HepG2 (cell line): ENCODE results near the gene GRIK4. TPM values are rescaled to one million over a fixed set of nuclear protein-coding genes. Genes with fewer than 3 reads are reported as not detected.
"Not testable (repeated sequence)": the region's sequence is repeated elsewhere in the genome, so short reads cannot be mapped to it uniquely, and the experiment has no call there.

Experiments used
- ATAC-seq: fragments of 200-7000 bp; cut with Tn5 transposase; 3 replicates; pipeline ENCODE4 v1.9.1; 2020; ENCODE audit warnings: mild to moderate bottlenecking, moderate library complexity
- BruUV-seq: library from RNA; stranded (reverse); fragments of 400-500 nt; replicated peaks from 2 replicates; lab custom pipeline; 2021; lab: Mats Ljungman, UMichigan
- CTCF ChIA-PET: fragments of 300-600 bp; formaldehyde crosslinking; extraction: SDS; loops from one replicate; lab custom pipeline; 2021; ENCODE audit warnings: low total read pairs, inconsistent platforms, low intra/inter-chr PET ratio; lab: Yijun Ruan, JAX
- POLR2A ChIA-PET: fragments of 350-600 bp; sonication (Branson Sonifier 250); formaldehyde crosslinking; loops from one replicate; lab custom pipeline; 2020; ENCODE audit warnings: antibody characterized with exemption, inconsistent platforms; lab: Yijun Ruan, JAX
- DNase-seq: peaks from one replicate; pipeline ENCODE4 v3.0.0-alpha.2; 2015; ENCODE audit warnings: low spot score
- FAIRE-seq: peaks from 3 replicates; lab custom pipeline; 2011; peaks lifted over from hg19 to GRCh38; lab: Jason Lieb, UNC
- H2AFZ ChIP-seq: one replicate; pipeline ENCODE4 v1.6.1; 2011; ENCODE audit warnings: low read length, inconsistent platforms
- H3K27ac ChIP-seq: fragments of 300-600 bp; 3 replicates; pipeline ENCODE4 v1.8.0; 2011; ENCODE audit warnings: mixed run types, mild to moderate bottlenecking, mixed read lengths, low read length, inconsistent platforms; ENCODE audit not compliant: insufficient read depth; ENCODE audit errors: extremely low read length
- H3K27me3 ChIP-seq, 2 experiments: fragments of 200-600 bp in 1 of 2; 2 replicates in 1 of 2; 3 replicates in 1 of 2; pipeline versions ENCODE4 v1.6.0 to v1.8.0; 2011; ENCODE audit warnings: low read length in 2 of 2, mild to moderate bottlenecking in 2 of 2, moderate library complexity in 2 of 2, inconsistent platforms in 1 of 2; ENCODE audit not compliant: insufficient read depth in 2 of 2, control insufficient read depth in 1 of 2
- H3K36me3 ChIP-seq, 2 experiments: fragments of 200-600 bp in 1 of 2; replicated peaks in 1 of 2; 2 replicates in 1 of 2; 3 replicates in 1 of 2; pipeline versions ENCODE4 v1.5.1 to v1.8.0; 2011; ENCODE audit warnings: low read length in 2 of 2, inconsistent platforms in 1 of 2; ENCODE audit not compliant: insufficient read depth in 2 of 2, control insufficient read depth in 1 of 2
- H3K4me1 ChIP-seq: 2 replicates; pipeline ENCODE4 v1.5.1; 2012; ENCODE audit warnings: low read length, inconsistent platforms; ENCODE audit not compliant: insufficient read depth
- H3K4me2 ChIP-seq: 2 replicates; pipeline ENCODE4 v1.6.0; 2011; ENCODE audit warnings: low read depth, low read length, inconsistent platforms
- H3K4me3 ChIP-seq, 3 experiments: fragments of 200-600 bp in 1 of 3; sonication (generic), shearing (Covaris generic) in 1 of 3; replicated peaks in 1 of 3; 2 replicates each; pipeline ENCODE4 v1.5.1; 2011 to 2016; ENCODE audit warnings: low read length in 3 of 3, inconsistent platforms in 2 of 3, low read depth in 2 of 3, mild to moderate bottlenecking in 2 of 3, control low read depth in 1 of 3, mixed read lengths in 1 of 3; ENCODE audit not compliant: insufficient read depth in 1 of 3
- H3K79me2 ChIP-seq: one replicate; pipeline ENCODE4 v1.6.1; 2011; ENCODE audit warnings: low read length, inconsistent platforms; ENCODE audit not compliant: insufficient read depth
- H3K9ac ChIP-seq: 2 replicates; pipeline ENCODE4 v1.6.0; 2011; ENCODE audit warnings: mild to moderate bottlenecking, low read depth, low read length, inconsistent platforms; ENCODE audit not compliant: insufficient read depth
- H3K9me3 ChIP-seq: 2 replicates; pipeline ENCODE4 v1.5.1; 2012; ENCODE audit warnings: mild to moderate bottlenecking, low read length
- H4K20me1 ChIP-seq: 2 replicates; pipeline ENCODE4 v1.6.0; 2011; ENCODE audit warnings: inconsistent platforms, mild to moderate bottlenecking, low read length, moderate library complexity; ENCODE audit not compliant: insufficient read depth
- AGO1 ChIP-seq: fragments of 200-400 bp; formaldehyde crosslinking; IDR thresholded peaks from 2 replicates; pipeline ENCODE4 v1.6.1; 2017; ENCODE audit warnings: mild to moderate bottlenecking, low read depth, low read length, moderate library complexity; ENCODE audit not compliant: poor library complexity, severe bottlenecking
- CENPBD1 ChIP-seq: sonication (generic); formaldehyde crosslinking; IDR thresholded peaks from 2 replicates; pipeline ENCODE4 v1.8.0; 2022; ENCODE audit warnings: missing genetic modification reagents, low read depth, mild to moderate bottlenecking, borderline replicate concordance
- CTCF ChIP-seq: sonication (generic); formaldehyde crosslinking; IDR thresholded peaks from 2 replicates; pipeline ENCODE4 v1.5.0; 2020; ENCODE audit warnings: mild to moderate bottlenecking, missing genetic modification reagents, moderate library complexity
- GATA4 ChIP-seq: sonication (generic); IDR thresholded peaks from 2 replicates; pipeline ENCODE4 v1.6.1; 2016; ENCODE audit warnings: antibody characterized with exemption, low read depth, borderline replicate concordance
- STAG1 ChIP-seq: sonication (generic); formaldehyde crosslinking; IDR thresholded peaks from 2 replicates; pipeline ENCODE4 v1.4.0; 2020; ENCODE audit warnings: missing genetic modification reagents
- ZFP37 ChIP-seq: sonication (generic); formaldehyde crosslinking; IDR thresholded peaks from 2 replicates; pipeline ENCODE4 v1.4.0; 2020; ENCODE audit warnings: missing genetic modification reagents, borderline replicate concordance
- ZNF414 ChIP-seq: sonication (generic); formaldehyde crosslinking; IDR thresholded peaks from 2 replicates; pipeline ENCODE4 v1.5.0; 2020; ENCODE audit warnings: missing genetic modification reagents
- ZNF574 ChIP-seq: sonication (generic); formaldehyde crosslinking; IDR thresholded peaks from 2 replicates; pipeline ENCODE4 v1.4.0; 2020; ENCODE audit warnings: missing genetic modification reagents
- WGBS: methylation state at CpG from one replicate; pipeline ENCODE4 v1.1.6; 2017; ENCODE audit warnings: low lambda C conversion rate; 5-methylcytosine and 5-hydroxymethylcytosine counted together
- in situ Hi-C: cut with HindIII; loops from 2 replicates; pipeline ENCODE4 v1.10.0; 2017; ENCODE audit warnings: low pct_unique_long_range_greater_than_20kb; ENCODE audit not compliant: extremely low pct_ligation_motif_present
- intact Hi-C: fragments of 100-400 bp; cut with micrococcal nuclease; formaldehyde crosslinking; loops from one replicate; pipeline ENCODE4 v1.10.0; 2022; ENCODE audit not compliant: unreplicated experiment
- polyA plus RNA-seq, 8 experiments: library from polyadenylated mRNA; depleted of rRNA in 3 of 8; stranded (reverse) in 7 of 8; unstranded in 1 of 8; fragments of >200 nt; fragmentation: Illumina TruSeq in 4 of 8; extraction: Trizol in 4 of 8; gene quantifications; 2 replicates each; pipeline versions ENCODE4 v1.2.1 to v1.2.3, GENCODE V29; 2011 to 2016; ENCODE audit warnings: low read depth in 4 of 8, missing spikeins in 1 of 8, mixed read lengths in 1 of 8; ENCODE audit not compliant: insufficient read depth in 1 of 8
- total RNA-seq, 5 experiments: library from RNA; depleted of rRNA; stranded (reverse); fragments of >200 nt; fragmentation: Illumina TruSeq; extraction: Trizol; gene quantifications; 2 replicates each; pipeline ENCODE4 v1.2.3, GENCODE V29; 2016; ENCODE audit warnings: low read depth in 1 of 5

The GRIK4 gene
- total and polyA plus RNA-seq, 2 of the 13 experiments (the other 11 are each of a cell fraction or from before 2014, with no cell fraction given) = 0.04 to 0.07 TPM

- H3K79me2 ChIP-seq, CTCF ChIA-PET, H3K27me3 ChIP-seq, FAIRE-seq, POLR2A ChIA-PET, H3K9me3 ChIP-seq, H3K27ac ChIP-seq, DNase-seq, in situ Hi-C loops, H3K9ac ChIP-seq, H4K20me1 ChIP-seq, ATAC-seq, H2AFZ ChIP-seq, H3K4me3 ChIP-seq, intact Hi-C loops, H3K4me1 ChIP-seq, H3K36me3 ChIP-seq, H3K4me2 ChIP-seq, BruUV-seq: not testable (repeated sequence)
- TF ChIP-seq STAG1 (CRISPR knock-in tag) (0 out of 2 replicates have a peak, but pooled peaks have one; percentile 4), CTCF (CRISPR knock-in tag) (peak; percentile 39)
- 17% methylated on average over 2 of the region's 2 CpGs for WGBS
Measured at GRCh38 chr11:120765710-120766109, 254.2 kb downstream of the GRIK4 start.

DNA sequence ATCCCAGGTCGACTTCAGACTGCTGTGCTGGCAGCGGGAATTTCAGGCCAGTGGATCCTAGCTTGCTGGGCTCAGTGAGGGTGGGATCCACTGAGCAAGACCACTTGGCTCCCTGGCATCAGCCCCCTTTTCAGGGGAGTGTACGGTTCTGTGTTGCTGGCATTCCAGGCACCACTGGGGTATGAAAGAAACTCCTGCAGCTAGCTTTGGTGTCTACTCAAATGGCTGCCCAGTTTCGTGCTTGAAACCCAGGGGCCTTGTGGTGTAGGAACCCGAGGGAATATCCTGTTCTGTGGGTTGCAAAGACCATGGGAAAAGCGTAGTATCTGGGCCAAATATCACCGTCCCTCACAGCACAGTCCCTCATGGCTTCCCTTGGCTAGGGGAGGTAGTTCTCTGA, 254.8 kb downstream of the GRIK4 start:
- ChIA-PET CTCF (no interaction called here), POLR2A (no interaction called here)
- DNase-seq = no peak
- H3K27me3 ChIP-seq = no peaks in the 10 kb centered on the region
- no peak overlapping the region for H3K4me2 ChIP-seq
- no peak overlapping the region for H3K27ac ChIP-seq
- no peaks in the 10 kb centered on the region for H3K79me2 ChIP-seq
- BruUV-seq = no TSS peak
- H4K20me1 ChIP-seq = no peaks in the 10 kb centered on the region
- TF ChIP-seq ZNF414 (CRISPR knock-in tag) (no peak), ZNF574 (CRISPR knock-in tag) (no peak), CENPBD1 (CRISPR knock-in tag) (no peak), AGO1 (no peak), GATA4 (no peak), ZFP37 (no peak)
- 29% methylated on average over 4 of the region's 7 CpGs for WGBS
- intact Hi-C loops (no loop called here), in situ Hi-C loops (no loop called here)
- no peak for ATAC-seq
- no peaks in the 10 kb centered on the region for H3K4me1 ChIP-seq
- no peak overlapping the region for H2AFZ ChIP-seq
- 0 out of 2 replicates have a peak, but pooled peaks cover 7% of the 10 kb centered on the region for H3K9me3 ChIP-seq
- FAIRE-seq = no peak
- no peak overlapping the region for H3K9ac ChIP-seq
- no peak overlapping the region for H3K4me3 ChIP-seq
- H3K36me3 ChIP-seq = no peaks in the 10 kb centered on the region
